ENCODE measurements around the gene STK26.
"Not testable (repeated sequence)": the region's sequence is repeated elsewhere in the genome, so short reads cannot be mapped to it uniquely, and the experiment has no call there.

Gene STK26

DNA sequence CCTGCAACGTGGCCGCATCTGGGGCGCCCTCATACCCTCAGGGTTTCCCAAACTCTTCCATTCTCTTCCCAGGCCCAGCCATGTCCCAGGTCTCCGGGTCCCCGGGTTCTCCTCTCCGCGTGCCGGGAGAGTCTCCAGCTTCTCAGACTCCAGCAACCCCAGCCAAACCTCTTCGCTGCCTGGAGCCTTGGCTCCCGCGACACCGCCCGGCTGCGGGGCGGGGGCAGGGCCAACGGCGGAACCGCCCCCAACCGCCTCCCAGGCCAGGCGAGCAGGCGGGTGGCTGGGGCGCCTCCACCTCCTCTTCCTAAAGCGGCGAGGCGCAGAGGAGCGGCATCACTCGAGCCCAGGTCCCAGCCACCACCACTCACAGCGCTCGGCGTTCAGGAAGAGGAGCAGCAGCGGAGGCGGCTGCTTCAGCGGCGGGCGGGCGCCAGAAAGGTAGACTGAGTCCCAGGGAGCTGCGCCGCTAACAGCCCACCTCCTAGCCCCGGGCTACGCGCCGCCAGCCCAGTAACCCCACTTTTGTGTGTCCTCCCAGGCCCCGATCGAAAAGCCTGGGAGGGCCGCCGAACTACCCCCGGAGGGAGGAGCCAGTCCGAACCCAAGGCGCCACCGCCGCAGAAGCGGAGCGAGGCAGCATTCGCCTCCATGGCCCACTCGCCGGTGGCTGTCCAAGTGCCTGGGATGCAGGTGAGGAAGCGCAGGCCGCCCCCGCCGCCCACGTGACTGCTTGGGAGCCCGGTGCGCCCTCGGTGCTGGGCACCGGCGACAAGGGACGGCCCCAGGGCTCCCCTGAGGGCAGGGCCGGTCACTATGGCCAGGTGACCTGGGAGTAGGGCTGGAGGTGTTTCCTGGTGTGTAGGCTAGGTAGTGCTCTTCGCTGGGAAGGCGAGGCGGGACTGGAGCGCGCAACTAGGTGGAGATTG lies at the start of gene STK26:
Gene STK26, plus strand, starts transcription at position 336 of the 929 bp plus-strand sequence. Its CDS starts 316 bp downstream, at position 652.
- no peak for FAIRE-seq

DNA sequence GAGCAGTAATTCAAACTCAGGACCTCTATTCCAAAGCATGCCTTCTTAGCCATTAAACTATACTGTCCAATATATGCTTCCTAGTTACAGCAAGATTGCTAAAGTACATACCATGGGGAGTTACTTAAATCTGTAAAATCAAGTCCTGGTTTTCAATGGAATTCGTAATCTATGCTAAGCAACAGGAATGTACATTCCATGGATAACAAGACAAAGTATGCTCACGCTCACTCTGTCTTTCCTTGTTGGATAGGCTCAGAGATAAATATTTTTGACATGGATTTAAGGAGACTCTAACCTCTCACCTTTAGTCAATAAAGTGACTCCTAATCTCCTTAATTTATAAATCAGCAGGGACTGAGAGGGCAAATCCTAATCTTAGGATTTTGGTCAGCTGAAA lies 47.3 kb upstream of the STK26 start:
- no peak for FAIRE-seq

DNA sequence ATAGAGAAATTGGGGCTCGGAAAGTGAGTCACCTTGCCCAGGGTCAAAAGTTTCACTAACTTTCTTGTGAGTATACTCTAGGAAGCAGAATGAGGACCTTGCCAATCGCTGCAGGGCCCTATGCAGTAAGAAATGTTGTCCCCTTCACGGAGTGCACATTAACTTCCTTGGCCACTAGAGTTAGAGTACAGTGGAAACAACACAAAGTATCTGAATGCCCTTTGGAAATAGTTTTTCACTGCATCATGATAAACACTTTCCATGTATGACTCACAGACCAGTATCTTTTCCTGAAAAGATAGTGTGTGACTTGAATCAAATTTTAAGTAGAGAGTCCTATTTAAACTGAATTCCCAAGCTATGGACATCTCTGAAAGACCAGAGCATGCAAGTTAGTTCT lies 45.5 kb upstream of the STK26 start:
- no peak for FAIRE-seq

DNA sequence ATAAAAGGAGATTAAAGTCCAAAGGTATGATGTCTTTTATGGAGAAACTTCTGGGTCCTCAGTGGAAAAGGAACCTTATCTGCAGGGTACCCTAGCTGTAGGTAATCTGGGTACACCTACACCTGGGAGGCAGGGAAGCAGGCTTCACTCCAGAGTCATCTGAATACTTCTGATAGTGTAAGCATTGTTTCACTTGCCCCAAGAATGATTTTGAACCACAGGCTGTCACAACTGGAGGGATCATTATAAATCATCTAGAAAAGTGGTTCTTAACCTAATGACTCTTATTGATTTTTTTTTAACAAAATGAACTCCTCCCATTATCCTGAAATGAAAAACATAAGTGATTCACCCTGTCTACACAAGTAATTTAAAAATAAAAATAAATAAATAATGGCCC lies 44.0 kb upstream of the STK26 start:
- no peak for FAIRE-seq

DNA sequence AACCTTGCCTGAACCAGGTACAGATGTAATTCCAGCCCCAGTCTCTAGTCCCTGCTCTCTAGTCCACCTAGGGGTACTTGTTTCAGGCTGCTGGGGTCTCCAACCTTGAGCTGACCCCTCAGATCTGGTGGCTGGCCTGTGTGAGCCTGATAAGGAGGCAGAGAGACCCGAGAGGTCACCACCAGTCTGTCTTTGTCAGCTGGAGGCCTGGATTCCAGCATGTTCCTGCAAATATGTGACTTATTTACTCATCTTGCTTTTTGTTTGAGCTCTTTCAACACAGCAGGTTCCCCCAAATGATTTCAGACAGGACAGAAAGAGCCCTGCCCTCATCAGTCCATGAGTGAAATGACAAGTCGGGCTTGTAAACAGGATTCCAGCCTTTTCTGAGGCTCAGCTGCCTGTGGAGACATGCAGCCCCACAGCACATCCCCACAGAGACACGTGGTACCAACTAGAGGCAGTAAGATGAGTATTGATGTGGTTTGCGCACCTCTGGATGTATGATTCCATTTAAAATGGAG lies 37.5 kb upstream of the STK26 start:
- FAIRE-seq = no peak

DNA sequence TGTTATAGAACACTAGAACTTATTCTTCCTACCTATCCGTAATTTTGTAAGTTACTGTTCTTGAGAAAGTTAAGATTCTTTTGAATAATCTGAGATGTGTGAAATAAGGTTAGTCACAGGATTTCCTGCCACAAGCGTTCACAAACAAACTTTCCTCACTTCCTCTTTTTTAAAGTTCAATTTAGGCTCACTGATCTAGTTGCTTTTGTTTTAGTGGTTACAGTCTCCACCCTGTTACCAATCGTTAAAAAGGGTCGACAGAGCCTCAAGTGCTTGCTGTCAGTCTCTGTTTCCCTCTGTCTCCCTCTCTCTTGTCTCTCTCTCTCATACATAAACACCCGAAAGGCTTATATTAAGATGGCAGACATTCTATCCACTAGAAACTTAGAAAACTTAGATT lies 35.9 kb upstream of the STK26 start:
- no peak for FAIRE-seq

DNA sequence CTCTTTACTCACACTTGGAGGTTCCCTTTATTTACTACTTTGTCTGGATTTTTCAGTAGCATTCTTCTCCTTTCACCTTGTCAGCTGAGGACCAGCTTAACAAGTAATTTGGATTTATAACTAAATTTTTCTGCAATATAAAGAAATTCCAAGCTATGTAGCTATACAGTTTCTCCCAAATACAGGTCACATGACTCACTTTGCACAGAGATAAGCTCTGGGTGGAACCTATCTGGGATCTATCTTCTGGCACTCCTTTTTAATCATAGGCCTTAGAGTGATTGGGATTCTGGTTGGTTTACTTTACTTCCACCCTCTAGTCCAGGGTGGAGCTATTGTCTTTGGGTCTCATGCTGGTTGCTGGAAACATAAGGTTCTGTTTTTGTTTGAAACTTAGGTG lies 34.9 kb upstream of the STK26 start:
- no peak for FAIRE-seq

DNA sequence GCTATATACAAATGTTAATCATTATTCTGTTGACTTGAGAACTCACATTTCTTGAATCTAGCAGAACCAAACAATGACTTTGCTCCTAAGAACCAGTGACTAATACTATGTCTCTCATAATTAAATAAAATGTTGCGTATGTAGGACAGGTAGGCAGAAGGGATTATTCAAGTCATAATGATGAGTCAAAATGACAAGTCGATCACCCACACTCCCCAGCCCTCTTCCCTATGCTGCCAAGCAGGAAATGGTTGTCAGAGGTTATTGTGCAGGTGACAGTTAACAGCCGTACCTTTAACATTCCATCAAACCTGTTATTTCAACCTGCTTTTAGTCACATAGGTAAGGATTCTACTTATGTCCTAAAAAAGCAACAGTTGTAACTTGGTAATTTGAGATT lies 22.0 kb upstream of the STK26 start:
- FAIRE-seq = no peak

DNA sequence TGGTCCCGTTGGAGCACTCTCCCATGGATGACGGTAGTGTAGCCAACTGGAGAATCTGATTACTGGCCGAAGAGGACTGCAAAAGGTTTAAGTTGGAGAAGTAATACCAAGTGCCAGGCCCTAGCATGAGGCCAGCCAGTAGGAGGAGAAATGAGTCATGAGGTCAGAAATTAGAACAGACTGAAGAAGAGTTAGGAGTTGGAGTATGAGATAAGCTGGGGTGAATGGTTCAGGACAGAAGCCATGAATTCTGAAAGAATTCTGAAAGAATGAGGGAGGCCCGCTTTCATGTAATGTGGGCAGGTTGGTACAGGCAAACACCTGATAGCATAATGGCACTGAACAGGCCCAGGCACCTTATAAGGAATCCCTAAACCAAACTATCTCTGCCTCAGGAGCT lies 18.4 kb upstream of the STK26 start:
- no peak for FAIRE-seq

DNA sequence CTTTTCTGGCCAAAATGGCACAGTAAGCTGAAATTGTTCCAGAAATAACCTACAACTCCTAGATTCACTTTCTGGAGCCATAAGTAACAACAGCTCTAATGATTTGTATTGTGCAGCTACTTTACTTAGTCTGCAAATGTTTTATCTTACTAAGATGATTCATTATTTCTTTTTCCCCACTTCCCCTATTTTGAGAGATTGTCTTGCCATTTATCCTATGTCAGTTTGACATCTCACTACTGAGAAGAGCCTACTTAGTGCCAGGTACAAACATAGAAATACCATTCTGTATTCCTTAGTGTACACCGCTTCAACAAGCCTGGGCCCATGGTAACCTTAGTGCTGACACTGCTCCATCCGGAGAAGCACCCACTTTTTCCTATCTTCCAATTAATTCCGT lies 13.8 kb upstream of the STK26 start:
- no peak for FAIRE-seq

DNA sequence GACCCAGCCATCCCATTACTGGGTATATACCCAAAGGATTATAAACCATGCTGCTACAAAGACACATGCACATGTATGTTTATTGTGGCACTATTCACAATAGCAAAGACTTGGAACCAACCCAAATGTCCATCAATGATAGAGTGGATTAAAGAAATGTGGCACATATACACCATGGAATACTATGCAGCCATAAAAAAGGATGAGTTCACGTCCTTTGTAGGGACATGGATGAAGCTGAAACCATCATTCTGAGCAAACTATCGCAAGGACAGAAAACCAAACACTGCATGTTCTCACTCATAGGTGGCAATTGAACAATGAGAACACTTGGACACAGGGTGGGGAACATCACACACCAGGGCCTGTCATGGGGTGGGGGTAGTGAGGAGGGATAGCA lies 12.9 kb upstream of the STK26 start:
- FAIRE-seq = not testable (repeated sequence)

DNA sequence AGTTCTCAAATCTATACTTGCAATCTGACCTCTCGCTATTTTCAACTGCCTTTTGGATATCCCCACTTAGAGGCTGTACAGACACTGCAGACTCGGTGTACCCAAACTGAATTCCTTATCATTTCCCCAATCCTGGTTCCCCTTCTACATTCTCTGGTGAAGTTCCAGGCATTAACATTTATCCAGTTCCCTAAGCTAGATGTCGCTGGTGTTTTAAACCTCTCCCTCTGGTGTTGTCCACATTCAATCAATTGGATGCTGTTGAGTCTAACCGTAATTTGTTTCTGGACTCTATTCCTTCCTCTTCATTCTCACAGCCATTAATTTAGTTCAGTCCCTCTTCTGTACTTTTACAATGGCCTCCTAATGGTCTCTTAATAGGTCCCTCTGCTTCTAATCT lies 7.2 kb upstream of the STK26 start:
- FAIRE-seq = no peak

DNA sequence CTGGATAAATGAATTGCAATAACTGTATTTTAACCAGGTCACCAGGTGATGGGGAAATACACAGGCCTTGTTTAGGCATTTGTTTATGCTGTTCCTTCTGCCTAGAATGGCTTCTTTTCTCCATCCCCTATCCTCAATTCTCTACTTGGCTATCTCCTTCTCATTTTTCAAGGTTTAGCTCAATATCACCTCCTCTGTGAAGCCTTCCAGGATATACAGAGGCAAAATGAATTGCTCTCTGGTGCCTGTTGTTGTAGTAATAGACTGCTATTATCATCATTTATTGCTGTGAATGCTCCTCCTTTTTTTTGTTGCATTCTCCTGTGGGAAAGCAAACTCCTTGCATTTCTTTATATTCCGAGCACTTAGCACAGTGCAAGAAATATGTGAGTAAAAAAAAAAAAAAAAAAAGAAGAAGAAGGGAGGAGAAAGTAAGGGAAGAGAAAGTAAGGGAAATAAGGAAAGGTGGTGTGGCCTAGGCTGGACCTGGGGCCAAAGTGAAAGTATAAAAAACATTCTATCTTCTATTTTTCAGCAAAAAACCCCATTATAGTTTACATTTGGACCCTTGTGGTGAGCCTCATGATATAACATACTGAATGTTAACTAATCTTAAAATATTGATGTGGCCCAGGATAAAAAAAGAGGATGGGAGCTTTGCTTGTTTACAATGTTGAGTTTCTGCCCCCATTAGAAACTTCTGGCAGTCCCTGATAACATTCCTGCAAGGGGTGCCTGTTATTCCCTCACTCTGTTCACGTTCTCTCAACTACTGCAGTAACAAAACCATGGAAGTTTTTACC lies 6.3 kb upstream of the STK26 start:
- no peak for FAIRE-seq

DNA sequence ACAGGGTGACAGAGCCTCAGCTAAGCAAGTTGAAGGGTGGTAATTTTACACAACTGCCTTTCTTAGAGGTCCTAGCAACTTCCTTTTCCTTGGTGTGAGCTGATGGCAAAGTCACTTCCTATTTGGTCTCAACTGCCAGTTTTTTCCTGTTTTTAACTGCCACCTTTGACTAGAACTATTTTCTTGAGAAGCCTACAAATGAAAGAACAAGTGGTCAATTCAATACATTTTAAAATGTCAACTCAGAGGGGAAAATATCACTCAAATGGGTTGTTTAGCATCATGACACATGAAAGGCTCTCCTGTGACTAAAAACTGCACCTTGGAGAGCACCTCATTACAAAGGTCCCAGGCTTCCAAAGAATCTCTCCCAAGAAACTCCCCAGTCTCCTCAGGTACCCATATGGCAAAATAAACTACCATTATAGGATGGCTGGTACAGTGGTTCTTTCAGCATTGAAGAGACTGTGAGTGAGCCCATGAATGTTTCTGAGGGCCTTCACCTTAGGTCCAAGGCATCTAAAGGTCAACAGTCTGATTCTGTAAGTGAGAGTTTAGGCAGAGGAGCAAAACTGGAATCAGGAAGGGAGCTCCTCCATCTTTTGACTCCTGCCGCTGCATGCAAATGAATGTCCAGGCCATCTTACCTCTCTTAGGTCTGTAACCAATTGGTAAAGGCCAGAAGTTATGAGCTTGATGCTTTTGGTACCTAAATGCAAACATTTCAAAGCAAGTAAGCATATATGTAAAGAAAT lies 5.5 kb upstream of the STK26 start:
- FAIRE-seq = no peak

DNA sequence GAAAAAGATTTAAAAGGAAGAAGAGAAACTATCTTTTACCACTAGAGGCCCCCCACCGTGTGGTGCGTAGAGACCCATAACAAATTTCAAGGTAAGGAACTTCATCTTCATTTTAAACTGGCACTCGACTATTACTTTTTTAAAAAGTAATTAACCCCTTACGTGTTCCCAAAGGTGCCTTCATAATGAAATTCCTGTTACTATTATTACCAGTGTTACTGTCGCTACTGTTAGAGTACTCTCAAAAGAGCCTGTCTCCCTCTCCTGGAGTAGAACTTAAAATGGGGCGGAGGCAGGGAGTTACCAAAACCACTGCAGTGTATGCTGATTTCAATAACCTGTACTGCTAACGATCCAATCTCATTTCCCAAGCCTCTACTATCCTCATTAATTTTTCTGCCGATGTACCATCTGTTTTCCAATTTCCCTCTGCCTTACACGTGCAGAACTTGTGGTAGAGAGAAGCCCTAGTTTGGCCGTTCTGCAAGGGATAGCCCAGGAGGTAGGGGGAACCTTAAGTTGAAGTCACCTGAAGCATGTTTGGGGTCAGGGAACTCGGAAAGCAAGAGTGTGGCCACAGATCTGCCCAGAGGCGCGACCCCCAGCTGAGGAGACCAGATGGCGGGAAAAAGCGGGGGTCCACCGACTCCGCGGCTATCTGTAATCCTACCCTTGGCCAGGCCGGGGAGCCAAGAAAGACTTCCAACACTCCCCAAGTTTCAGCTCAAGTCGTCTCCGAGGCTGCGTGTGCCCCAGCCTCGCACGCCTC lies 720 bp upstream of the STK26 start:
- no peak for FAIRE-seq

DNA sequence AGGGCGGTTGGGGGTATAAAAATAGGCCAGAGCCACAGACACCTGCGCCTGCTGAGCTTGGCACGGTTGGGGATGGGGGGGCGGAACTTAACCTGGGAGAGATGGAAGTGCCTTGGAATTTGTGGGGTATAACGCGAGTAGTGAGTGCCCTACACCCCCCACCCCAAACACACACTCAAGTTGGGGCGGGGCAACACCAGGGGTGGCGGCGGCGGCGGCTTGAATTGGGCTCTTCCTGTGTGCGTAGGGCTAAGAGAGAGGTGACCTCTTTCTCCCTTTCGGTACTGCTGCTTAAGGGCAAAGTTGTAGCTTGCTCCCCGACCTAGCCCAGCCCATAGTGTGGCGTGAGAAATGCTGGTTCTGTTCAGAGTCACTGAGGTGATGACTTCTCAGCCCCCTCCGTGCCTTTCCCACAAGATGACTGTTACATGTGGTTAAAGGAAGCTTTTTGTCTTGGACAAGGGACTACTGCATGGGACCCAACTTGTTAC lies 839 bp downstream of the STK26 start:
- FAIRE-seq = no peak

DNA sequence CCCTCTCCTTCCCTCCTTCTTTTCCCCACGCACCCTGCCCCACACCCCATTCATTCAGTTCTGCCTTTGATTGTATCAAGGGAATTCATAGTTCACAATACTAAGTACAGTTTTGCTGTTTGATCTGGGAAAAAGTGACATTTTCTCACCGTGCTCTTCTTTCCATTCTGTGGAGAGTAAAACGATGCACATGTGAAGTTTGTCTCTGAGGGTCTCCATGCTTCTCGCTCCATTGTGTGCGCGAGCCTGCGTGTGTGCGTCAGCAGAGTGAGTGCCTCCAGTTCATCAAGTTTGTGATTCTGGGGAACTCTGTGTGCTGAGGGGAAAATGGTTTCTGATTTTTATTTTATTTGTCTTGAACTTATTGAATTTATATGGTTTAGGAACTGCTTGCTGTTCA lies 1.9 kb downstream of the STK26 start:
- no peak for FAIRE-seq

DNA sequence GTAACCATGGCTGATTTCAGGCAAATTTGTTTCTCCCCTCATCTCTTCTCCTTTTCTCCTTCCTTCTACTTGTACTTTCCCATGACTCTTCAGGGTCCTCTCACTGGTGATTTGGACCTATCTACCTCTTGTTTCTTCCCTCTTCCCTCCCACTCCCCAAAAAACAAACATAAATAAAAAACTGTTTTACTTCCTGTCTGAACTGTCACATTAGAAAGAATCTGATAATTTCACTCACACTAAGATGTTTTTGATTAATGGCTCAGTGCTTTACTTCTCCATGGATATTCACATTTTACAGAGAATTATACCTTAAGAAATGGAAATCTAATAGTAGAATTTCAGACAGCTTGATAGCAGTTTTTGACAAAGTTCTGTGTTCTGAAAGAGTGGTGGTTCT lies 7.2 kb downstream of the STK26 start:
- FAIRE-seq = no peak

DNA sequence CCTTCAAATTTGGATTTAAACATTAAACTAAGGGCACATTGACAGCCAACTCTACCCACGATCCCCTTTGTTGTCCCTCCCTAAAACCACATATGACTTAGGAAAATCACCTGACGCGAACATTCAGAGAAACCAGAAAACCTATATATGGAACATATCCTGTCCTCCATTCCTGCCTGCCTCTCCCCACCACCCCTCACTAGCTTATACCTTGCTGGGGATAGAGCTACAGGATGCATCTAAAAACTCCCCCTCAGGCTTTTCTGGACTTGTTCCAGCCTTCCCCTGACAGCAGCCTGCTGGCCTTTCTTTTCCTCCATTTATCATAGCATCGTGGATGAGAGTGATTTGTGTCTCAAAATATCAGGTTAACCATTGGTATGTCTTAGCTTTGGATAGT lies 8.8 kb downstream of the STK26 start:
- FAIRE-seq = no peak

DNA sequence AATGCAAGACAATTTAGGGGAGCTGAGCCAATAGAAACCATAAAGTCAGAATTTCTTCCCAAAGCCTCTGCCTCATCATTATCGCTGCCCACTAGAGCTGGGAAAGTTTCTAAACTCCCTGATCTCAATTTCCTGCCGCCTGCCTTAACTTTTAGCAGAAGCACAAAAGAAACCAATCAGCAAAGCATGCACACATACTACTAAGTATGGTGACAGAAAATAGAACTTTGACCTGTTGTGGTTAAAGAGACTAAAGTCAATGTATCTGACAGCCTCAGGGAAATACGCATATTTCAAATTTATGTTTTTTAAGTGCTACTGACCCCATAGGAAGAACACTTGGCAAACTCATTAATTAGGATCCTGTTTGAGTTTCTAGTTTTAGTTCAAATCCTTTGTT lies 10.1 kb downstream of the STK26 start:
- no peak for FAIRE-seq

DNA sequence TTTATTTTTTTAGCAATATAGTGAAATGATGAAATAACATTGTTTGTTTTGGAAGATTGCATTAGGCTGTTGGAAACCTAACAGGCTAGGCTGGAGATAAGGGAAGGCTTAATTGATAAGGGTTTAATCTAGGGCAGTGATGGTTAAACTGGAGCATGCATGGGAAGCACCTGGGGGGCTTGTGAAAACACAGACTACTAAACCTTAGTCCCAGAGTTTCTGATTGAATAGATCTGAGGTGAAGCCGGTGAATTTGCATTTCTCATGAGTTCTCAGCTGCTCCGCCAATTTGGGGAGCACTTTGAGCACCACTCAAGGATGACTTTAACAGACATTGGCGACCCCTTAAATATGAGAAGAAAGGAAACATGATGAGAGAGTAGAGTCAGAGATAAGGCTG lies 11.5 kb downstream of the STK26 start:
- no peak for FAIRE-seq

DNA sequence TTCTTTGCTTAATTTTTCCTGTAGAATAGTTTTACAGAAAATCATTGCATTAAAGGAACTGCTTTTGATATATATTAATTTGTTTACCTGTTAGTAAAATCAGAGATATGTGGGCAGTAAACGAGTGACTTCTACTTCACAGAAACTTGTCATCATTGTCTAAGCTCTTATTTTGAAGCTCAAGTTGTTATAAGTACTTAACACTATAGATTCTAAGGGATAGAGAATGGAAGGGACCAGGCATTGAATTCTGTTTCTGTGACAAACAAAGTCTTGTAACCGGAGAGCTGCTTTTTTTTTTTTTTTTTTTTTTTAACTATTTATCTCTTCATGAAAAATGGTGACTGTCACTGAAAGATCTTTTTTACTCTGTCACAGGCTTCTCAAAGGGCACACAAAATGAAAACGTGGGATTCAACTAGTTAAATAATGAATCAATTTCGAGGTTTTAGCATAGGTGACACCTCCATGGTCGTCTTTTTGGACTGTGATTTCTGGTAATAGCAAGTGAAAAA lies 14.4 kb downstream of the STK26 start:
- FAIRE-seq = no peak

Measured in A204.1 (cell line).